Stimulated activated naive CD4-positive, alpha-beta T cell (primary cell): ENCODE measurements around the gene SPSB2.
A peak's percentile ranks its signal among the peaks of the same experiment; 100 is the strongest.
"Not testable (repeated sequence)": the region's sequence is repeated elsewhere in the genome, so short reads cannot be mapped to it uniquely, and the experiment has no call there.

Source experiments
- DNase-seq, 6 experiments: peaks; one replicate each; lab custom pipeline; 2025; lab: John Stamatoyannopoulos, UW

Gene SPSB2

GRCh38 chr12:6899837-6900519, 26.9 kb upstream of the SPSB2 start:
- DNase-seq: no peak

DNA sequence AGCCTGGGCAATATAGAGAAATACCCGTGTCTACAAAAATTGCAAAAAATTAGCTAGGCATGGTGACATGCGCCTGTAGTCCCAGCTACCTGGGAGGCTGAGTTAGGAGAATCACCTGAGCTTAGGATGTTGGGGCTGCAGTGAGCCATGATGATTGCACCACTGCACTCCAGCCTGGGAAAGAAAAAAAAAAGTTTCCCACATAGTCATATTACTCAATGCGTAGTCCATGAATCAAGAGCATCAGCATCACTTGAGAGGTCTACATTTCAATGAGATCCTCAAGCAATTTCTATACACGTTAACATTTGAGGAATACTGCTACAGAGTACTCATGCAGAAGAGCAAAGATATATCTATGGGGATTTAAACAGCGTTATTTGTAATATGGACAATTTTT, 26.3 kb upstream of the SPSB2 start:
- no peak for DNase-seq

DNA sequence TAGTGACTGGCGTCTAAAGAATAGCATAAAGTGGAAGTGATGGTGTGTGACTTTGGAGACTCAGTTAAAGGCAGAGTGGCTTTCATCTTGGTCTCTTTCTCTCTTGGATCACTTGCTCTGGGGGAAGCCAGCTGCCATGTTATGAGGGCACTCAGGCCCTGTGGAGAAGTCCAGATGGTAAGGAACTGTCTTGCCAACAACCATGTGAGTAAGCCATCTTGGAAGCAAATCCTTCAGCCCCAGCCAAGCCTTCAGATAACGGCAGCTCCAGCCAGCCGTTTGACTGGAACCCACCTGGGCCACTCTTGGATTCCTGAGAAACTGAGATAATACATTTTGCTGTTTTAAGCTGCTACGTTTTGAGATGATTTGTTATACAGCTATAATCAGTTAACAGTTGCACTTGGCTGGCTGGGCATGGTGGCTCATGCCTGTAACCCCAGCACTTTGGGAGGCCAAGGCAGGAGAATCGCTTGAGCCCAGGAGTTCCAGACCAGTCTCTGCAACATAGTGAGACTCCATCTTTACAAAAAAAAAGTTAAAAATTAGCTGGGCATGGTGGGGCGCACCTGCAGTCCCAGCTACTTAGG, 23.8 kb upstream of the SPSB2 start:
- no peak for DNase-seq

GRCh38 chr12:6894321-6894720, 21.2 kb upstream of the SPSB2 start:
- no peak for DNase-seq

- not testable (repeated sequence) for DNase-seq
Measured at GRCh38 chr12:6892683-6893082, 19.6 kb upstream of the SPSB2 start.

- no peak for DNase-seq
Measured at GRCh38 chr12:6891646-6892001, 18.5 kb upstream of the SPSB2 start.

GRCh38 chr12:6890789-6891645, 17.9 kb upstream of the SPSB2 start:
- DNase-seq: peak; percentile 93 to 98 (median 96)

DNA sequence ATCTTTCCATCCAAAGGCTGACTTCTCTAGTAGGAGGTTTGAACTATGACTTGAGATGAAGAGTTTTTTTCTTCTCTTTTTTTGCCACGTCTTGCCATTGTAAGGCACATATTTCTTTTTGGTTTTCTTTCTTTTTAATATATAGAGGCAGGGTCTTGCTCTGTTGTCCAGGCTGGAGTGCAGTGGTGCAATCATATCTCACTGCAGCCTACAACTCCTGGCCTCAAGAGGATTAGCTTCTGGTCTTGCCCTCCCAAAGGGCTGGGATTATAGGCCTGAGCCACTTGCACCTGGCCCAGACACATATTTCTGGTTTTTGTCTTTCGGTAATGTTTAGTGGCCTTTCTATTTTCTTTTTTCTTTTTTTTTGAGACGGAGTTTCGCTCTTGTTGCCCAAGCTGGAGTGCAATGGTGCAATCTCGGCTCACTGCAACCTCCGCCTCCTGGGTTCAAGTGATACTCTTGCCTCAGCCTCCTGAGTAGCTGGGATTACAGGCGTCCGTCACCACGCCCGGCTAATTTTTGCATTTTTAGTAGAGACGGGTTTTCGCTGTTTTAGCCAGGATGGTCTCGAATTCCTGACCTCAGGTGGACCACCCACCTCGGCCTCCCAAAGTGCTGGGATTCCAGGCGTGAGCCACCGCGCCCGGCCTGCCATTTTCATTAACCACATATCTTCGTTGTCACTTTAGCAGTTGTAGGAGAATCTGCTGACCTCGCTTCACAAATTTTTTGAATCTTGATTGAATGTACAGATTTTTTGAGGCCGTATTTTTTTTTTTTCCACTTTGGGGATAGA, 16.9 kb upstream of the SPSB2 start:
- not testable (repeated sequence) for DNase-seq

- not testable (repeated sequence) for DNase-seq
Measured at GRCh38 chr12:6888794-6889193, 15.7 kb upstream of the SPSB2 start.

DNA sequence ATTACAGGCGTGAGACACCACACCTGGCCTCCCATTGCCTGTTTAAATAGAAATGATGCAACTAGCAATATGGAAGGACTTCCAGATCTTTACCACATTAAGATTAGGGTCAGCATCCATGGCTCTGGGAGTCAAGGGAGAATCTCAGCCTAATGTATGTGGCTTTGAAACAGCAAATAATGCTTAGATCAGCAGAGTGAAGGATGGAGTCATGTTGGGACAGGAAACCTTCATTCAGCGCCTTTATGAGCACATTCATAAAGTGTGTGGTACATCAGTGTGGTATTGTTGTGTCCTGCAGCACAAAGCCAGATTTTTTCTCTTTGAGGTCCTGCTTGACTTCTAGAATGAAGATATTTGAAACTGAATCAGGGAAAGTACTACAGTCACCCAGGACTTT, 15.3 kb upstream of the SPSB2 start:
- DNase-seq: no peak

- no peak for DNase-seq
Measured at GRCh38 chr12:6887460-6887859, 14.4 kb upstream of the SPSB2 start.

DNA sequence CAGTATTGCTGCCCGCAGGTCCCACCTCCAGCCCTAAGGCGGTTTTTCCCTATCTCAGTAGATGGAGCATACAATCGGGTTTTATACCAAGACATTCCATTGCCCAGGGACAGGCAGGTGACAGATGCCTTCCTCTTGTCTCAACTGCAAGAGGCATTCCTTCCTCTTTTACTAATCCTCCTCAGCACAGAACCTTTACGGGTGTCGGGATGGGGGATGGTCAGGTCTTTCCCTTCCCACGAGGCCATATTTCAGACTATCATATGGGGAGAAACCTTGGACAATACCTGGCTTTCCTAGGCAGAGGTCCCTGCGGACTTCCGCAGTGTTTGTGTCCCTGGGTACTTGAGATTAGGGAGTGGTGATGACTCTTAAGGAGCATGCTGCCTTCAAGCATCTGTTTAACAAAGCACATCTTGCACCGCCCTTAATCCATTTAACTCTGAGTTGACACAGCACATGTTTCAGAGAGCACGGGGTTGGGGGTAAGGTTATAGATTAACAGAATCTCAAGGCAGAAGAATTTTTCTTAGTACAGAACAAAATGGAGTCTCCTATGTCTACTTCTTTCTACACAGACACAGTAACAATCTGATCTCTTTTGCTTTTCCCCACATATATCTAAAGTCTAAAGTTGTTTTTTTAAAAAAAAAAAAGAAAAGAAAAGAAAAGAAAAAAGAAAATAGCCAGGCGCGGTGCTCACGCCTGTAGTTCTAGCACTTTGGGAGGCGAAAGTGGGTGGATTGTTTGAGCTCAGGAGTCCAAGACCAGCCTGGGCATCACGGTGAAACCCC, 13.3 kb upstream of the SPSB2 start:
- DNase-seq: not testable (repeated sequence)

GRCh38 chr12:6884539-6884938, 11.4 kb upstream of the SPSB2 start:
- no peak for DNase-seq

DNA sequence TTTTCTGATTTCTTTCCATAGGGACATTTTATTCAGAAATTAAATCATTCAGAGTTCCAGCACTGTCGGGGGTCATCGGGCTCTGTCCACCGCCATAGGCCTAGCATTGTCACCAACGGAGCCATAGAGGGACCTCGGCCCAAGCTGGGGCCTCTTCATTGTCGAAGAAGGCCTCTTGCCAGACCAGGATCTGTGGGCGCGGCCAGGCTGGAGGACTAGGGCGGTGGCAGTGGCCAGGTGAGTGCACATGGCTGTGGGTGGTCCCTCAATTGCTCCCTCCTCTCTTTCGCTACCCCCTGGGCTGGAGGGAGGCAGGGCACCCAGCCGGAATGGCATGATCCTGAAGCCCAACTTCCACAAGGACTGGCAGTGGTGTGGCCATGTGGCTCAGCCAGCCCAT, 10.6 kb upstream of the SPSB2 start:
- no peak for DNase-seq

- no peak for DNase-seq
Measured at GRCh38 chr12:6883252-6883651, 10.1 kb upstream of the SPSB2 start.

- DNase-seq: not testable (repeated sequence)
Measured at GRCh38 chr12:6879824-6880223, 6.7 kb upstream of the SPSB2 start.

DNA sequence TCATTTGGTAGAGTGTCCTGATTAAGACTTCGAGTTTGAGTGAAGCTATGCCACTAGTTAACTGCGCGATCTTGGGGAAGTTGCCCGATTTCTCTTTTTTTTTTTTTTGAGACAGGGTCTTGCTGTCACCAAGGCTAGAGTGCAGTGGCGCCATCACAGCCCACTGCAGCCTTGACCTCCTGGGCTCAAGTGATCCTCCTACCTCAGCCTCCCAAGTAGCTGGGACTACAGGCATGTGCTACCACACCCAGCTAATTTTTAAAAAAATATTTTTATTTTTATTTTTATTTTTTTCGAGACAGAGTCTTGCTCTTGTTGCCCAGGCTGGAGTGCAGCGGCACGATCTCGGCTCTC, 889 bp upstream of the SPSB2 start:
- not testable (repeated sequence) for DNase-seq

- peak; percentile 51 to 83 (median 76) for DNase-seq
Measured at GRCh38 chr12:6872073-6873048, 742 bp downstream of the SPSB2 start.

- peak in 1 of 6 experiments; percentile 16 for DNase-seq
Measured at GRCh38 chr12:6871052-6871957, 1.8 kb downstream of the SPSB2 start.
